Amniotic stem cell (primary cell): ENCODE data around the gene SCN4A.

Experiments
- DNase-seq: peaks from one replicate; lab custom pipeline; 2025; lab: John Stamatoyannopoulos, UW

The SCN4A gene

GRCh38 chr17:64001763-64002529, 29.2 kb upstream of the SCN4A start:
- no peak for DNase-seq

GRCh38 chr17:64001091-64001579, 28.4 kb upstream of the SCN4A start:
- no peak for DNase-seq

GRCh38 chr17:63999680-64000531, 27.2 kb upstream of the SCN4A start:
- DNase-seq, result no peak

GRCh38 chr17:63998721-63999679, 26.3 kb upstream of the SCN4A start:
- DNase-seq, result no peak

GRCh38 chr17:63998050-63998720, 25.5 kb upstream of the SCN4A start, which contains the start of gene PRR29:
PRR29 (plus strand) TSS chr17:63998351; CDS start chr17:63998365, 14 bp downstream.
- no peak for DNase-seq

GRCh38 chr17:63997341-63998048, 24.8 kb upstream of the SCN4A start:
- no peak for DNase-seq

- no peak for DNase-seq
Measured at GRCh38 chr17:63996430-63997182, 23.9 kb upstream of the SCN4A start.

GRCh38 chr17:63995626-63996025, 22.9 kb upstream of the SCN4A start:
- no peak for DNase-seq

GRCh38 chr17:63993368-63993985, 20.8 kb upstream of the SCN4A start:
- DNase-seq, result no peak

- no peak for DNase-seq
Measured at GRCh38 chr17:63991611-63992010, 18.9 kb upstream of the SCN4A start.

GRCh38 chr17:63989622-63990345, 17.1 kb upstream of the SCN4A start:
- no peak for DNase-seq

- DNase-seq, result no peak
Measured at GRCh38 chr17:63988741-63989621, 16.3 kb upstream of the SCN4A start.

GRCh38 chr17:63988127-63988478, 15.4 kb upstream of the SCN4A start:
- no peak for DNase-seq

- DNase-seq, result no peak
Measured at GRCh38 chr17:63987221-63988126, 14.8 kb upstream of the SCN4A start.

- DNase-seq, result no peak
Measured at GRCh38 chr17:63986821-63987220, 14.1 kb upstream of the SCN4A start.

GRCh38 chr17:63985387-63986140, 12.8 kb upstream of the SCN4A start:
- no peak for DNase-seq
